H1 (cell line): Measurements from ENCODE around the gene C3orf18.

Experiments used
- CBX5 ChIP-seq: fragments of 300-800, 300-1000 bp; sonication (generic); IDR thresholded peaks from 2 replicates; pipeline ENCODE4 v1.7.1; 2016; ENCODE audit warnings: antibody characterized with exemption, low read length, low read depth
- CBX8 ChIP-seq: fragments of 300-800, 300-1000 bp; sonication (generic); IDR thresholded peaks from 2 replicates; pipeline ENCODE4 v1.7.1; 2016; ENCODE audit warnings: low read depth, low read length, borderline replicate concordance
- CHD2 ChIP-seq: IDR thresholded peaks from 2 replicates; pipeline ENCODE4 v1.6.1; 2012; ENCODE audit warnings: low read length, improper control_type of control experiment
- EZH2 ChIP-seq: fragments of 200-600 bp; sonication (generic); IDR thresholded peaks from 2 replicates; pipeline ENCODE4 v1.7.1; 2012; ENCODE audit warnings: low read depth, mild to moderate bottlenecking, moderate library complexity, low read length, inconsistent platforms; ENCODE audit not compliant: severe bottlenecking
- GABPA ChIP-seq: IDR thresholded peaks from 2 replicates; pipeline ENCODE4 v1.6.1; 2011; ENCODE audit warnings: mild to moderate bottlenecking, low read length, moderate library complexity, borderline replicate concordance; ENCODE audit not compliant: insufficient read depth
- JUN ChIP-seq: IDR thresholded peaks from 2 replicates; pipeline ENCODE4 v1.6.1; 2011; ENCODE audit warnings: low read depth, mild to moderate bottlenecking, improper control_type of control experiment, low read length
- KDM1A ChIP-seq: fragments of 200-600, 300-600 bp; sonication (generic); IDR thresholded peaks from 2 replicates; pipeline ENCODE4 v1.7.1; 2016; ENCODE audit warnings: mild to moderate bottlenecking, low read length, borderline replicate concordance
- POLR2A ChIP-seq, 2 experiments: IDR thresholded peaks; 1 replicate in 1 of 2; 2 replicates in 1 of 2; pipeline ENCODE4 v1.6.1; 2011; ENCODE audit warnings: low read depth in 2 of 2, low read length in 2 of 2, mild to moderate bottlenecking in 2 of 2; ENCODE audit errors: control extremely low read depth in 1 of 2
- POLR2AphosphoS5 ChIP-seq: IDR thresholded peaks from 2 replicates; pipeline ENCODE4 v1.6.1; 2011; ENCODE audit warnings: low read depth, low read length
- RXRA ChIP-seq: IDR thresholded peaks from 2 replicates; pipeline ENCODE4 v1.6.1; 2011; ENCODE audit warnings: low read depth, mild to moderate bottlenecking, low read length, moderate library complexity; ENCODE audit not compliant: insufficient read depth
- SAP30 ChIP-seq: fragments of 300-600 bp; sonication (generic); IDR thresholded peaks from 2 replicates; pipeline ENCODE4 v1.7.1; 2012; ENCODE audit warnings: low read length, moderate library complexity, mild to moderate bottlenecking, inconsistent platforms; ENCODE audit not compliant: insufficient read depth, insufficient replicate concordance
- SP2 ChIP-seq: IDR thresholded peaks from 2 replicates; pipeline ENCODE4 v1.6.1; 2012; ENCODE audit warnings: mild to moderate bottlenecking, low read length, inconsistent platforms
- TF ChIP-seq, protein P1 (sequence below), 3 experiments: IDR thresholded peaks; 1 replicate in 2 of 3; 2 replicates in 1 of 3; pipeline versions ENCODE4 v1.5.1 to v1.6.1; 2011; ENCODE audit warnings: low read length in 3 of 3, mild to moderate bottlenecking in 3 of 3, inconsistent platforms in 2 of 3, low read depth in 1 of 3, moderate library complexity in 1 of 3; ENCODE audit not compliant: insufficient read depth in 1 of 3; ENCODE audit errors: control extremely low read depth in 1 of 3
- TF ChIP-seq, protein P2 (sequence below): IDR thresholded peaks from 2 replicates; pipeline ENCODE4 v1.6.1; 2012; ENCODE audit warnings: inconsistent platforms

DNA sequence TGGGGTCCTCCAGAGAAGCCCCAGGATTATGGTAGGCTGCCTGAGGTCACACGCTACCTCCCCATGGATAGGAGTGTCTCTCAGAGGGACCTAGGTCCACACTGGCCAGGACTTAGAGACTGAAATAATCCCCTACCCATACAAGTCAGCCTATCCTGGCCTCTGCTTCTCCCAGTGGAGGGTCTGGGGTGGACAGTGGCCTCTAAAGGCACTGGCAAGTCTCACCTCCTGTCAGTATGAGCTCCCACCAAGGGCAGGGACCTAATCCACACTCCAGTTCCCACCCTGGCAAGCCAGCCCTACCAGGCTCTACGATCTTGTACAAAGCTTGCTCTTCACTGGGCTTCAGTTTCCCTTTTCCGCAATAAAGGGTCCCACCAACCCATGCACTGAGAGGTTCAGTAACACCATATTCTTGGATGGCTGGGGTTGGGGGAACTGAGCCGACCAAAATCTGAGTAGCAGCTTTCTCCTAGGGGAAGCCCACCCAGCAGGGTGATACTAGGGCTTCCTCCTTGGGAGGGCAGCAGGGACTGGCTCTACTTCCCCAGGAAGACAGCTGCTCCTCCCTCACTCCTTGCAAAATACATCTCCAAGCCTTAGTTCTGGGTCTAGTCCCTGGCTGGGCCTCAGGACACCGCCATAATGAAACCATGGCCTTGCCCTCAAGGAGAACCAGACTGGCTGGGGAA lies 41.7 kb upstream of the C3orf18 start:
- TF ChIP-seq, protein P1, sequence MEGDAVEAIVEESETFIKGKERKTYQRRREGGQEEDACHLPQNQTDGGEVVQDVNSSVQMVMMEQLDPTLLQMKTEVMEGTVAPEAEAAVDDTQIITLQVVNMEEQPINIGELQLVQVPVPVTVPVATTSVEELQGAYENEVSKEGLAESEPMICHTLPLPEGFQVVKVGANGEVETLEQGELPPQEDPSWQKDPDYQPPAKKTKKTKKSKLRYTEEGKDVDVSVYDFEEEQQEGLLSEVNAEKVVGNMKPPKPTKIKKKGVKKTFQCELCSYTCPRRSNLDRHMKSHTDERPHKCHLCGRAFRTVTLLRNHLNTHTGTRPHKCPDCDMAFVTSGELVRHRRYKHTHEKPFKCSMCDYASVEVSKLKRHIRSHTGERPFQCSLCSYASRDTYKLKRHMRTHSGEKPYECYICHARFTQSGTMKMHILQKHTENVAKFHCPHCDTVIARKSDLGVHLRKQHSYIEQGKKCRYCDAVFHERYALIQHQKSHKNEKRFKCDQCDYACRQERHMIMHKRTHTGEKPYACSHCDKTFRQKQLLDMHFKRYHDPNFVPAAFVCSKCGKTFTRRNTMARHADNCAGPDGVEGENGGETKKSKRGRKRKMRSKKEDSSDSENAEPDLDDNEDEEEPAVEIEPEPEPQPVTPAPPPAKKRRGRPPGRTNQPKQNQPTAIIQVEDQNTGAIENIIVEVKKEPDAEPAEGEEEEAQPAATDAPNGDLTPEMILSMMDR (IDR thresholded peaks at IDR 0.05; ENCODE audit: control extremely low read depth in 1 of 3, insufficient read depth in 1 of 3, low read depth in 1 of 3, low read length in 3 of 3): no peak
- TF ChIP-seq POLR2AphosphoS5: no peak
- TF ChIP-seq CHD2: no peak
- TF ChIP-seq SAP30: no peak
- no peak for TF ChIP-seq EZH2
- TF ChIP-seq KDM1A: no peak
- TF ChIP-seq CBX8: no peak
- no peak for TF ChIP-seq POLR2A (IDR thresholded peaks at IDR 0.05; ENCODE audit: control extremely low read depth in 1 of 2, low read depth in 2 of 2, low read length in 2 of 2)
- TF ChIP-seq CBX5: no peak
- no peak for TF ChIP-seq JUN
- TF ChIP-seq, protein P2, sequence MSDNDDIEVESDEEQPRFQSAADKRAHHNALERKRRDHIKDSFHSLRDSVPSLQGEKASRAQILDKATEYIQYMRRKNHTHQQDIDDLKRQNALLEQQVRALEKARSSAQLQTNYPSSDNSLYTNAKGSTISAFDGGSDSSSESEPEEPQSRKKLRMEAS: no peak
- TF ChIP-seq SP2: no peak
- no peak for TF ChIP-seq GABPA
- no peak for TF ChIP-seq RXRA
